Fibroblast of the aortic adventitia (primary cell): ENCODE measurements around the gene IRF5. TPM values are rescaled to one million over a fixed set of nuclear protein-coding genes. Genes with fewer than 3 reads are reported as not detected.
"Not testable (repeated sequence)": the region's sequence is repeated elsewhere in the genome, so short reads cannot be mapped to it uniquely, and the experiment has no call there.

Source experiments
- DNase-seq: peaks from one replicate; pipeline ENCODE4 v3.0.0-alpha.2; 2010; ENCODE audit warnings: low read depth
- H3K4me3 ChIP-seq: 2 replicates; pipeline ENCODE4 v1.5.1; 2011; ENCODE audit warnings: low read depth, mild to moderate bottlenecking, control low read depth, low read length, moderate library complexity
- CTCF ChIP-seq: IDR thresholded peaks from 2 replicates; pipeline ENCODE4 v1.5.1; 2011; ENCODE audit warnings: mild to moderate bottlenecking, low read length, control low read depth, inconsistent platforms; ENCODE audit not compliant: insufficient read depth
- total RNA-seq: library from RNA; depleted of rRNA; stranded (reverse); fragments of >200 nt; gene quantifications from 2 replicates; pipeline ENCODE4 v1.2.3, GENCODE V29; 2012; ENCODE audit warnings: low replicate concordance

Gene IRF5
- total RNA-seq, 1 donor: not detected

- no peak overlapping the region for H3K4me3 ChIP-seq
- TF ChIP-seq CTCF: no peak
- DNase-seq: peak; percentile 76
Measured at GRCh38 chr7:128974241-128974934, 36.7 kb downstream of the IRF5 start.

GRCh38 chr7:128982105-128982504 is 44.4 kb downstream of the IRF5 start:
- no peak for TF ChIP-seq CTCF
- no peak for DNase-seq
- H3K4me3 ChIP-seq: no peak overlapping the region

- no peak overlapping the region for H3K4me3 ChIP-seq
- DNase-seq: no peak
- no peak for TF ChIP-seq CTCF
Measured at GRCh38 chr7:128985660-128986059, 47.9 kb downstream of the IRF5 start.

- H3K4me3 ChIP-seq: no peak overlapping the region
- no peak for TF ChIP-seq CTCF
- DNase-seq: no peak
Measured at GRCh38 chr7:128986609-128987008, 48.9 kb downstream of the IRF5 start.

- no peak for DNase-seq
- no peak for TF ChIP-seq CTCF
- no peak overlapping the region for H3K4me3 ChIP-seq
Measured at GRCh38 chr7:128988372-128988771, 50.6 kb downstream of the IRF5 start.

- DNase-seq: no peak
- no peak for TF ChIP-seq CTCF
- no peak overlapping the region for H3K4me3 ChIP-seq
Measured at GRCh38 chr7:128989961-128990360, 52.2 kb downstream of the IRF5 start.

GRCh38 chr7:128993419-128993818 is 55.7 kb downstream of the IRF5 start:
- no peak overlapping the region for H3K4me3 ChIP-seq
- no peak for TF ChIP-seq CTCF
- DNase-seq: no peak

- not testable (repeated sequence) for DNase-seq, H3K4me3 ChIP-seq
Measured at GRCh38 chr7:128994560-128994959, 56.8 kb downstream of the IRF5 start.
